NCI-H2029 treated with DMSO at 0.1 percent for 48 hours (cell line): ENCODE data around the gene ODAD2.
A peak's percentile ranks its signal among the peaks of the same experiment; 100 is the strongest.
"Not testable (repeated sequence)": the region's sequence is repeated elsewhere in the genome, so short reads cannot be mapped to it uniquely, and the experiment has no call there.

Experiments
- DNase-seq: peaks from one replicate; lab custom pipeline; 2025; lab: John Stamatoyannopoulos, UW

The ODAD2 gene

GRCh38 chr10:27970795-27971194 lies 28.1 kb downstream of the ODAD2 start:
- not testable (repeated sequence) for DNase-seq

GRCh38 chr10:27969931-27970330 lies 28.9 kb downstream of the ODAD2 start:
- not testable (repeated sequence) for DNase-seq

GRCh38 chr10:27959093-27959715 lies 39.7 kb downstream of the ODAD2 start:
- DNase-seq = no peak

GRCh38 chr10:27958383-27958782 lies 40.5 kb downstream of the ODAD2 start:
- DNase-seq = not testable (repeated sequence)

DNA sequence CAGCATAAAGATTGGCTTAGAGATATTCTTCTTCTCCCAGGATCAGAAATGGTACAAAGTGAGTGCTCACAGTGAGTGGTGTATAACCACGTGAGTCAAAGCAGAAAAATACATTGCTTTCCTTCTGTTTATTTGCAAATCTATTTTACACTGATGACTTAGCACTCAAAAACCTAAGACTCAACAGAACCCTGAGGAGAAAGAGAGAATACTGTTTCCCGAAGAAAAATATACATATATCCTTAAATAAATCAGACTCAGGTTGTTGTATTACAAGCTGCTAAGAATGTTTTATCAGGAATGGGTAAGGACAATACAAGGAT lies 48.7 kb downstream of the ODAD2 start:
- no peak for DNase-seq

- DNase-seq = no peak
Measured at GRCh38 chr10:27949528-27950241, 49.2 kb downstream of the ODAD2 start.

DNA sequence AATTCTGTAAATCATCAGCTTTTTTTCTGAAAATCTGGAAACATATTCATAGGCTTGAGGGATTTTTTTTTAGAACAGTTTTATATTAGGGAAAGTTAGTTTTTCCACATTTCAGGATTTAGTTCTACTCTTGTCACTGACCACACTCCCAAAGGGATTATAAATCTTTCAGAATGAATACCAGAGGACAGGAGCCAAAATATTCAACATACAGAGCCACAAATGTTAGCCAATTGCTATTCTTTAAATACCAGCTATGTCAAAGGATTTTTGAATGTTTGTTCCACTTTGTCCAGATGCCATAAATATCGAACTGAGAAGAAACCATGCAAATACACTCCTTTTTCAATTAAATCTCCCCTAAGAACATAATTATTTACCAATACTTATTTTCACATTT lies 50.7 kb downstream of the ODAD2 start:
- DNase-seq = no peak

DNA sequence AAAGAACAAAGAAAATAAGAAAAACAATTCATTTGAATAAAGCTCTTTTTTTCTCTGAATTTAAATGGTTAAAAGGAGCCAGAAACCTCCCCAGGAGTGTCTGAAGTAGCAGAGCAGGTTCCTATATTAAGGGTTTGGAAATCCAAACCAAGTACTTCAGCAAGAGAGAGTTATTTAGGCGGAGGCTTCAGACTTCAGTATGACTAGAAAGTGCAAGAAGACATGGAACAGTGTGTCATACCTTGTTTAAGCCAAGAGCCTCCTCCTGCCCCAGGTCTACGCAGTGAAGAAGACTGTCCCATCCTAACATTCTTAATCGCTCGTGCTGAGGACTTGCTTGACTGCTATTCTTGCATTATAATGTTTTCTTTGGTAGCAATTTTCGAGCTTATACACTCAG lies 51.3 kb downstream of the ODAD2 start:
- DNase-seq = no peak

- DNase-seq = no peak
Measured at GRCh38 chr10:27944005-27944404, 54.9 kb downstream of the ODAD2 start.

GRCh38 chr10:27914888-27915287 lies 84.0 kb downstream of the ODAD2 start:
- DNase-seq = no peak

DNA sequence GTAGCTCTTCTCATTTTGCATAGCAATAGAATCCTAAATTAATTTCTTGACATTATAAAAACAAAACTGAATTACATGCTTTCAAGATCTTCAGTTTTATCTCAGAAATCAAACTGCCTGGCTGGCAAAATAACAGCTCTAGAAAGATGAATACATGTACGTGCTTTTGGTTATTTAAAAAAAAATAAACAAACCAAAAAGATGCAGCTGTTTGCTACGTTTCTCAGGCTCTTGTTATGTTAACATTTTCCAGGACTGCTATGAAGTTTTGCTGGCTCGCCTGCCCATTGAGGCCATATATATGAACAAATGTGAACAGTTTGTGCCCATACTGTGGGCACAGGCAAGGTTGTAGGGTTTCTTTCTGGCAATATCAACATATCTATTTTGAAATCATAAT lies 86.6 kb downstream of the ODAD2 start:
- DNase-seq = no peak

GRCh38 chr10:27911539-27911938 lies 87.3 kb downstream of the ODAD2 start:
- DNase-seq = no peak

DNA sequence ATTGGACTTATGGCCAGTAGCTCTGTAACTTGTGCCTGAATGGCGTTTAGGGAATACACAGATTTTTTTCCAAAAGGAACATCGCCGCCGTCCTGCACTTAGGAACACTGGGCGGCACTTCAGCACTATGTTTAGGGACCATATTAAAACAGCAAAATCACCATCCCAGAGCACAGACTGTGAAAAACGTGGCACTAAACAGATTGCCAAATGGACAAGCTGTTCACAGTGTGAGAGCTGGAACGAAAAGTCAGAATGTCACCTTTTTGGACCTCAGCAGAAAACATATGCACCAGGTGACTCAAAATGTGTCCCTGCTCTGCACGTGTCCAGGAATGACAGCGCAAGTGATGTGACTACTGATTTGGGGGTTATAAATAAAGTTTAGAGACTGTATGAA lies 87.9 kb downstream of the ODAD2 start:
- DNase-seq = no peak

- no peak for DNase-seq
Measured at GRCh38 chr10:27908231-27908630, 90.6 kb downstream of the ODAD2 start.

GRCh38 chr10:27899485-27899884 lies 99.4 kb downstream of the ODAD2 start:
- DNase-seq = peak; percentile 5

GRCh38 chr10:27899058-27899457 lies 99.8 kb downstream of the ODAD2 start:
- DNase-seq = no peak

- DNase-seq = no peak
Measured at GRCh38 chr10:27893358-27893954, 105.4 kb downstream of the ODAD2 start.

DNA sequence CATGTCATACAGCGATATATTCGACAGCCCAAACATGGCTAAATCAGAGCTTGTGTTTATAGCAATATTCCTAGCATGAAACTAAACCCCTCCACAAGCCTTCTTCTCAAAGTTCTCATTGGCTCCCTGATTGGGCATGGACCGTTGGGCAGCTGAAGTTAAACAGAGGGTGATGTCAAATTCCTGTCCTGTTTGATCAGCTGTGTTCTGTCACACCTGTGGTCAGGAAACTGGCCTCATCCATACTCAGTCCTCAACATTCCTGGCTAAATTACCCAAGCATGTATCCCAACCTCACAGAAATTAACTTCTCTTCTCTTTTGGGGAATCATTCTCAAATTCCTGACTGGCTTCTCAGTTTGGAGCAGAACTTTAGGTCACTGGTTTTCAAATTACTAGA lies 107.9 kb downstream of the ODAD2 start:
- no peak for DNase-seq

DNA sequence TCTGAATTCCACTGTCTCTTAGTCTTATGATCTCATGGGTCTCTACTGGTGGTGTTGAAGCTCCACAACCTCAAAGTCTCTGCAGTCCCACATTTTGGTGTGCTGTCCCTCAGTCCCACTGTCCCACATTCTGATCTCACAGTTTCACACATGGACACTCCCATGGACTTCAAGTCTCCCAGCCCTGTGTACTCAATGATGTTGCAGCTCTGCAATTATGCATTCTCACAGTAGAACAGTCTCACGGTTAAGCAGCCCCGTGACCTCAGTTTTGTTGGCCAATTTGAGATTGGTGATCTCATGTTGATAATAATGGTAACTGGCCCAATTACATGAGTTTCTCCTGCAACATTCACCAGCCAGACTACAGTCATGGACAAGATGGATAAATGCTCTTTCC lies 109.4 kb downstream of the ODAD2 start:
- DNase-seq = no peak

GRCh38 chr10:27884185-27884641 lies 114.7 kb downstream of the ODAD2 start:
- no peak for DNase-seq

DNA sequence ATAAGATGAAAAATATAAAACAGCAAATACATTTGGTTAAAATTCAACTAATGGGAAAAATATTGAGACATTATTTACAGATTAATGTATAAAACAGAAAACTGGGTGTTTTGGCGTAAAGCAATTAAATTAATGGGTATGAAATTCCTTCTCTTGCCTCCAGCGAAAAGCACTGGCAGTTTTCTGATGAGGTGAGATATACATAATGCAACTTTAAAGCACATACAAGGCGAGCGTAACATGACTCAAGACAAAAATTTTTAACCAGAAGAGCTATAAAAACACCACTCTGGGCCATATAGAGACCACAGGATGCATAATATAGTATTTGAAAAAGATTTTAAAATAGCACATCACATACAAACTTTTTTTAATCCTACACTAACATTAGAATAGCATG lies 120.6 kb downstream of the ODAD2 start:
- DNase-seq = no peak

DNA sequence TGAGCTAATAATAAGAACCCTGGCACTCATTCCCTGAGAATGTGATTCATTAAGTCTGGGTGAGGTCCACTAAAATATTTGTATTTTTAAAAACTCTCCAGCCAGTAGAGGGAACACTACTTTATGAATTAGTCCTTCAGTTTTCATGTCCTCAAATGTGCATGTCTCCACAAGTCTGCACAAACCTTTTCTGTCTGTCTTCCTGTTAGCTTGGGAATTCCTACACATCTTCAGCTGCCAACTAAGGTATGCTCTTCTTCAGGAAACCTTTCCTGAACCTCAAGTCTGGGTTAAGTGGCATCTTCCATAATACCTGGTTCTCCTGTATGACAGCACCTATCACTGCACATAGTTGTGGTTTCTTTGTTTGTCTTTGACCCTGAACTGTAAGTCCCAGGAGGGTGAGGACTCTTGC lies 133.7 kb downstream of the ODAD2 start:
- no peak for DNase-seq

- DNase-seq = no peak
Measured at GRCh38 chr10:27861781-27862180, 137.1 kb downstream of the ODAD2 start.

DNA sequence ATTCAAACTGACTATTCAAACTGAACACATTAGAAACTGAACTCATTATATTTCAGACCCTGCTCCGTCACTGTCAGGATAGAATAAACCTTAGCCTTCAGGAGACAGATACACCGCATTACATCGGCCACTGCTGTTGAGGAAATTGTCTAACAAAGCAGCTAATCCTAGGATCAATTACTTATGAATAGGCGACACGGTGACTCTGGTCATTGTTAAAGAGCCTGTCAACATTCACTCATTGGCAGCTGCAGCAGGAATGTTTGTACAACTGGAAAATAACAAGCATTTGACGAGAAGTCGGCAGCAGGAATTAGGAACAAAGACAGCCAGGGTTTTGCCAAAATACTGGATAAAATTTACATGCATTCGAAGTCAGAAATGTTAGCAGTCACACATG lies 141.3 kb downstream of the ODAD2 start:
- DNase-seq = peak; percentile 6
